ENCODE results near the gene CA6. TPM values are rescaled to one million over a fixed set of nuclear protein-coding genes. Genes with fewer than 3 reads are reported as not detected.

CA6 gene
- total RNA-seq, 1 donor from 2014 or later, result not detected

- H3K36me3 Mint-ChIP-seq (ENCODE audit: insufficient read depth), result no peaks in the 10 kb centered on the region
- H3K27me3 Mint-ChIP-seq, result peaks cover 3% of the 10 kb centered on the region
- H3K9me3 Mint-ChIP-seq (ENCODE audit: low read depth), result peaks cover 5% of the 10 kb centered on the region
- H3K4me3 Mint-ChIP-seq (ENCODE audit: low read depth), result no peak overlapping the region
- H3K4me1 Mint-ChIP-seq (ENCODE audit: low read depth), result peaks cover 12% of the 10 kb centered on the region
- H3K27ac Mint-ChIP-seq, result no peak overlapping the region
- DNase-seq (ENCODE audit: low spot score, unreplicated experiment), result no peak
- TF ChIP-seq CTCF (IDR thresholded peaks at IDR 0.05; ENCODE audit: unreplicated experiment), result no peak
These were observed 1.9 kb upstream of the CA6 start for GRCh38 chr1:8943498-8944405.

- no peaks in the 10 kb centered on the region for H3K9me3 Mint-ChIP-seq (ENCODE audit: low read depth)
- no peak overlapping the region for H3K27ac Mint-ChIP-seq
- H3K4me3 Mint-ChIP-seq (ENCODE audit: low read depth), result no peak overlapping the region
- peaks cover 9% of the 10 kb centered on the region for H3K4me1 Mint-ChIP-seq (ENCODE audit: low read depth)
- H3K36me3 Mint-ChIP-seq (ENCODE audit: insufficient read depth), result no peaks in the 10 kb centered on the region
- peaks cover 3% of the 10 kb centered on the region for H3K27me3 Mint-ChIP-seq
- no peak for DNase-seq (ENCODE audit: low spot score, unreplicated experiment)
- no peak for TF ChIP-seq CTCF (IDR thresholded peaks at IDR 0.05; ENCODE audit: unreplicated experiment)
These were observed 1.5 kb downstream of the CA6 start for GRCh38 chr1:8947127-8947691.

- no peak for TF ChIP-seq CTCF (IDR thresholded peaks at IDR 0.05; ENCODE audit: unreplicated experiment)
- Mint-ChIP-seq H3K27me3 (no peaks in the 10 kb centered on the region), H3K36me3 (ENCODE audit: insufficient read depth) (no peaks in the 10 kb centered on the region), H3K4me1 (ENCODE audit: low read depth) (no peaks in the 10 kb centered on the region), H3K4me3 (ENCODE audit: low read depth) (no peak overlapping the region), H3K9me3 (ENCODE audit: low read depth) (no peaks in the 10 kb centered on the region), H3K27ac (no peak overlapping the region)
- DNase-seq (ENCODE audit: low spot score, unreplicated experiment), result no peak
These were observed 4.6 kb downstream of the CA6 start for GRCh38 chr1:8950309-8950708.

- Mint-ChIP-seq H3K4me1 (ENCODE audit: low read depth) (peaks cover 4% of the 10 kb centered on the region), H3K36me3 (ENCODE audit: insufficient read depth) (no peaks in the 10 kb centered on the region), H3K27ac (no peak overlapping the region), H3K4me3 (ENCODE audit: low read depth) (no peak overlapping the region), H3K27me3 (no peaks in the 10 kb centered on the region), H3K9me3 (ENCODE audit: low read depth) (no peaks in the 10 kb centered on the region)
- DNase-seq (ENCODE audit: low spot score, unreplicated experiment), result no peak
- TF ChIP-seq CTCF (IDR thresholded peaks at IDR 0.05; ENCODE audit: unreplicated experiment), result no peak
These were observed 5.6 kb downstream of the CA6 start for GRCh38 chr1:8951231-8951630.

- Mint-ChIP-seq H3K36me3 (ENCODE audit: insufficient read depth) (no peaks in the 10 kb centered on the region), H3K27ac (peak overlapping the region; percentile 35), H3K4me3 (ENCODE audit: low read depth) (no peak overlapping the region), H3K9me3 (ENCODE audit: low read depth) (peaks cover 4% of the 10 kb centered on the region), H3K27me3 (no peaks in the 10 kb centered on the region), H3K4me1 (ENCODE audit: low read depth) (peaks cover 4% of the 10 kb centered on the region)
- no peak for TF ChIP-seq CTCF (IDR thresholded peaks at IDR 0.05; ENCODE audit: unreplicated experiment)
- DNase-seq (ENCODE audit: low spot score, unreplicated experiment), result no peak
These were observed 9.7 kb downstream of the CA6 start for GRCh38 chr1:8955406-8955805.

Data from progenitor cell of endocrine pancreas (in vitro differentiated cells).